Prostate gland (tissue), 2 donors: Measurements from ENCODE around the gene TTLL10.

ENCODE experiments used
- CTCF ChIP-seq, 4 experiments: fragments of 200-600 bp in 2 of 4; fragments of 450-650 bp in 2 of 4; sonication (generic) in 2 of 4; IDR thresholded peaks; 1 replicate in 3 of 4; 2 replicates in 1 of 4; pipeline ENCODE4 v1.5.1; 2016 to 2019; ENCODE audit warnings: antibody characterized with exemption in 4 of 4, mild to moderate bottlenecking in 2 of 4, moderate library complexity in 2 of 4
- POLR2A ChIP-seq: fragments of 450-650 bp; IDR thresholded peaks from one replicate; pipeline ENCODE4 v1.6.1; 2016; ENCODE audit warnings: antibody characterized with exemption, mild to moderate bottlenecking

- TF ChIP-seq CTCF (IDR thresholded peaks at IDR 0.05) (no peak), POLR2A (no peak)
These were observed 4.1 kb upstream of the TTLL10 start for GRCh38 chr1:1169429-1170214.
